Retinal pigment epithelial cell (primary cell): ENCODE measurements around the gene PLAGL1.

Source experiments
- DNase-seq: peaks from one replicate; pipeline ENCODE4 v3.0.0-alpha.2; 2010; ENCODE audit warnings: low read depth
- H3K4me3 ChIP-seq: 2 replicates; pipeline ENCODE4 v1.5.1; 2011; ENCODE audit warnings: mild to moderate bottlenecking, low read length, control low read depth, moderate library complexity
- CTCF ChIP-seq: conservative IDR thresholded peaks from 2 replicates; pipeline ENCODE4 v1.5.1; 2011; ENCODE audit warnings: low read depth, low read length, control low read depth, inconsistent platforms

The PLAGL1 gene

GRCh38 chr6:143912671-143913070 is 95.4 kb downstream of the PLAGL1 start:
- no peak overlapping the region for H3K4me3 ChIP-seq
- TF ChIP-seq CTCF, result no peak
- DNase-seq, result no peak

DNA sequence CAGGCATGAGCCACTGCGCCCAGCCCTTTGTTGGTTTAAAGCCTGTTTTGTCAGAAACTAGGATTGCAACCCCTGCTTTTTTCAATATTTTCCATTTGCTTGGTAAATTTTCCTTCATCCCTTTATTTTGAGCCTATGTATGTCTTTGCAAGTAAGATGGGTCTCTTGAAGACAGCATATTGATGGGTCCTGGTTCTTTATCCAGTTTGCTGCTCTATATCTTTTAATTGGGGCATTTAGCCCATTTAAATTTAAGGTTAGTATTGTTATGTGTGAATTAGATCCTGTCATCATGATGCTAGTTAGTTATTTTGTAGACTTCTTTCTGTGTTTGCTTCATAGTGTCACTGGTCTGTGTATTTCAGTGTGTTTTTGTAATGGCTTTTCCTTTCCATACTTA is 97.0 kb downstream of the PLAGL1 start:
- DNase-seq, result no peak
- no peak overlapping the region for H3K4me3 ChIP-seq
- no peak for TF ChIP-seq CTCF

- no peak for DNase-seq
- TF ChIP-seq CTCF, result no peak
- no peak overlapping the region for H3K4me3 ChIP-seq
These were observed 105.2 kb downstream of the PLAGL1 start for GRCh38 chr6:143902827-143903226.

GRCh38 chr6:143901885-143902750 is 105.9 kb downstream of the PLAGL1 start:
- H3K4me3 ChIP-seq, result no peak overlapping the region

GRCh38 chr6:143900358-143900757 is 107.7 kb downstream of the PLAGL1 start:
- TF ChIP-seq CTCF, result no peak
- H3K4me3 ChIP-seq, result no peak overlapping the region
- no peak for DNase-seq

More at GRCh38 chr6:143901885-143902750, 105.9 kb downstream of the PLAGL1 start:
- no peak for DNase-seq
- TF ChIP-seq CTCF, result no peak

GRCh38 chr6:143896126-143896860 is 111.8 kb downstream of the PLAGL1 start:
- no peak overlapping the region for H3K4me3 ChIP-seq
- DNase-seq, result peak; percentile 2
- no peak for TF ChIP-seq CTCF
